Progenitor cell of endocrine pancreas (in vitro differentiated cells): ENCODE measurements around the gene GRB10. TPM values are rescaled to one million over a fixed set of nuclear protein-coding genes. Genes with fewer than 3 reads are reported as not detected.

Experiments
- DNase-seq: peaks from one replicate; pipeline ENCODE4 v3.0.0; 2021; ENCODE audit warnings: low spot score; ENCODE audit not compliant: unreplicated experiment
- H3K27ac Mint-ChIP-seq: 2 replicates; pipeline ENCODE4 v1.8.0; 2021; ENCODE audit warnings: mild to moderate bottlenecking, moderate library complexity, mixed read lengths
- H3K27me3 Mint-ChIP-seq: 2 replicates; pipeline ENCODE4 v1.8.0; 2021; ENCODE audit warnings: mixed read lengths
- H3K36me3 Mint-ChIP-seq: 2 replicates; pipeline ENCODE4 v1.8.0; 2022; ENCODE audit warnings: mixed read lengths; ENCODE audit not compliant: insufficient read depth
- H3K4me1 Mint-ChIP-seq: 2 replicates; pipeline ENCODE4 v1.8.0; 2021; ENCODE audit warnings: low read depth, mixed read lengths
- H3K4me3 Mint-ChIP-seq: 2 replicates; pipeline ENCODE4 v1.8.0; 2021; ENCODE audit warnings: low read depth, mild to moderate bottlenecking, moderate library complexity, mixed read lengths
- H3K9me3 Mint-ChIP-seq: 2 replicates; pipeline ENCODE4 v1.8.0; 2021; ENCODE audit warnings: low read depth, mixed read lengths
- CTCF ChIP-seq: fragments of 200-600 bp; sonication (generic); IDR thresholded peaks from one replicate; pipeline ENCODE4 v1.5.0; 2021; ENCODE audit warnings: antibody characterized with exemption, mild to moderate bottlenecking; ENCODE audit not compliant: unreplicated experiment
- total RNA-seq: library from RNA; stranded (reverse); gene quantifications from 2 replicates; pipeline ENCODE4 v1.2.1, GENCODE V29; 2021

The GRB10 gene
- total RNA-seq, 1 donor from 2014 or later, result 58.4 TPM

DNA sequence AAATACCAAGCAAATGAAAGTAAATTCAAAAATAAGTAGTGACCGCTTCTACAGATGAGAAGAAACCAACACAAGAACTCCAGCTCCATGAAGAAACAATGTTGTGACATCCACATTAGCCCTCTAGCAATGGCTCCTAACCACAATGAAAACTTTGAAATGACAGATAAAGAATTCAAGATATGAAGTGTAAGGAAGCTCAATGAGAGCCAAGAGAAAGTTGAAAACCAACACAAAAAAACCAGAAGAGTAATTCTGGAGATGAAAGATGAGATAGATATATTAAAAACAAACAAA, 149.3 kb downstream of the GRB10 start:
- H3K4me3 Mint-ChIP-seq, result no peak overlapping the region

GRCh38 chr7:50632561-50633413, 149.9 kb downstream of the GRB10 start:
- H3K27me3 Mint-ChIP-seq, result no peaks in the 10 kb centered on the region
- peaks cover 21% of the 10 kb centered on the region for H3K36me3 Mint-ChIP-seq
- TF ChIP-seq CTCF, result peak; percentile 79
- no peak overlapping the region for H3K4me3 Mint-ChIP-seq
- H3K9me3 Mint-ChIP-seq, result peaks cover 25% of the 10 kb centered on the region
- no peak overlapping the region for H3K27ac Mint-ChIP-seq
- DNase-seq, result peak; percentile 30
- peaks cover 7% of the 10 kb centered on the region for H3K4me1 Mint-ChIP-seq

More for the DNA sequence above, 149.3 kb downstream of the GRB10 start:
- H3K36me3 Mint-ChIP-seq, result peaks cover 26% of the 10 kb centered on the region
- H3K4me1 Mint-ChIP-seq, result peaks cover 5% of the 10 kb centered on the region
- peaks cover 30% of the 10 kb centered on the region for H3K9me3 Mint-ChIP-seq
- TF ChIP-seq CTCF, result no peak
- H3K27ac Mint-ChIP-seq, result no peak overlapping the region
- DNase-seq, result no peak
- H3K27me3 Mint-ChIP-seq, result no peaks in the 10 kb centered on the region

DNA sequence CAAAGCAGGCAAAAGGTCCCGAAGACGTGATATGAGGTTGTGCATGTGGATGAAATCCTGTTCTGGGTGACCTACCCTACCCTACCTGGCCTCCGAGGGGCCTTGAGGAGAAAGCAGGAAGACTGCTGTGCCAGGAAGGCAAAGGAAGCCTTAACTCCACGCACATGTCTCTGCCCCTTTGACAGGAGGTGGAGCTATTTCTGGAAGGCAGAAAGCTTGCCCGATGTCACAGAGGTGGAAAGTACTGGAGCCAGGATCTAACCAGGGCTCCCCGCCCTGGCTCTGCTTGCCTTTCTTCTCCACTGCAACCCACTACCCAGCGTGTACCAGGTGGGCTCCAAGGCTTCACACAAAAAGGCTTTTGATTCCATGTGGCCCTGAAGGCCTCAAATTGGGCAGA, 151.1 kb downstream of the GRB10 start:
- Mint-ChIP-seq H3K9me3 (peaks cover 19% of the 10 kb centered on the region), H3K4me1 (peaks cover 7% of the 10 kb centered on the region), H3K27me3 (no peaks in the 10 kb centered on the region), H3K36me3 (peaks cover 17% of the 10 kb centered on the region), H3K27ac (no peak overlapping the region), H3K4me3 (no peak overlapping the region)
- no peak for TF ChIP-seq CTCF
- no peak for DNase-seq

DNA sequence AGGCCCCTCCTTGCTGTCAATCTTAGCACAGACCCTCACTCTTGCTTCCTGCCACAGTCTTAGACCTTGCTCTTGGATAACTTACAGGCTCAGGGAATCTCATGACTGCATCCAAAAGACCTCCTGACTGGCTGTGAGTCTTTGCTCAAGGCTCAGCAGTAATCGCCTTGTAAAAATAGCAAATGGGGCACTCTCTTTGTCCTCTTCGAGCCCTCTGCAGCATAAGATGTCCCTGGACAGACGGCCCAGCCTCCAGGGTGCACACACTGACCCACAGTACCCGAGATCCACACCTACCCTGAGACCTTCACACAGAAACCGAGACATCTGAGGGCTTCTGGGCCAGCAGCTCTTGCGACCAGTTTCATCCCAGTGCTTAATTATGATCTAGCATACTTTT, 151.6 kb downstream of the GRB10 start:
- no peaks in the 10 kb centered on the region for H3K27me3 Mint-ChIP-seq
- H3K4me1 Mint-ChIP-seq, result peaks cover 7% of the 10 kb centered on the region
- DNase-seq, result no peak
- no peak overlapping the region for H3K4me3 Mint-ChIP-seq
- TF ChIP-seq CTCF, result no peak
- peaks cover 14% of the 10 kb centered on the region for H3K9me3 Mint-ChIP-seq
- no peak overlapping the region for H3K27ac Mint-ChIP-seq
- peaks cover 12% of the 10 kb centered on the region for H3K36me3 Mint-ChIP-seq

DNA sequence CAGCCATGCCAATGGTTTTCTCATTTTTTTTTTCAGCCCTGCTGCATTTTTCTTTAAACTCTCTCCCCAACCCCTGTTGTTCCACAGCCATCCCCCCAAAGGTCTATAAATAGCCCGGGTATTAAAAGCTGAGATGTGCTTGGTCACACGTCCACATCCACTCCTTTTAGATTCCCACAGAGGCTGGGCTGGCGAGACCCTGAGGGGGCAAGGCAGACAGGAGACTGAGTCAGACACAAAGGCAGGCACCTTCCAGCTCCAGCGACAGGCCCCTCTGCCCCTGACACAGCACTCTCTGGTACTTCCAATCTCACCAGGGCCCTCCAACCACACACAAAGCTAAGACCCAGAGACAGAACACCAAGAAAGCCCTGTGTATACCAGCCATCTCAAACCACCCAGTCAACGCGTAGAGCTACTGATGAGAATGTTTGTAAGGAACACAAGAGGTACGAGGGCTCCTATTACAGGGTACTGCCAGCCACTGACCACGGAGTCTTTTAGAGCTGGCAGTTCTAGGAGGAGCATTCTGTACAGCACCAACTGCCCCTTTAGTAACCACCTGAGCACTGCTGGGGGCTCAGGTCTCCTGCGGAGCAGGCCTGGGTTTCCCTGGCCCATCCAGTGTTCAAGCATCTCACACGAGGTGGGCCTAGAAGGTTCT, 153.3 kb downstream of the GRB10 start:
- peaks cover 5% of the 10 kb centered on the region for H3K36me3 Mint-ChIP-seq
- H3K27ac Mint-ChIP-seq, result no peak overlapping the region

More for the DNA sequence above, 153.3 kb downstream of the GRB10 start:
- H3K4me3 Mint-ChIP-seq, result no peak overlapping the region
- TF ChIP-seq CTCF, result no peak
- no peaks in the 10 kb centered on the region for H3K27me3 Mint-ChIP-seq
- no peak for DNase-seq
- H3K9me3 Mint-ChIP-seq, result peaks cover 2% of the 10 kb centered on the region
- H3K4me1 Mint-ChIP-seq, result peaks cover 7% of the 10 kb centered on the region
